IPS-11a (cell line): ENCODE results near the gene TMEM183A.

Source experiments
- H3K4me3 ChIP-seq: one replicate; pipeline ENCODE4 v1.5.1; 2013; ENCODE audit warnings: low read depth, low read length, control low read depth

The TMEM183A gene

DNA sequence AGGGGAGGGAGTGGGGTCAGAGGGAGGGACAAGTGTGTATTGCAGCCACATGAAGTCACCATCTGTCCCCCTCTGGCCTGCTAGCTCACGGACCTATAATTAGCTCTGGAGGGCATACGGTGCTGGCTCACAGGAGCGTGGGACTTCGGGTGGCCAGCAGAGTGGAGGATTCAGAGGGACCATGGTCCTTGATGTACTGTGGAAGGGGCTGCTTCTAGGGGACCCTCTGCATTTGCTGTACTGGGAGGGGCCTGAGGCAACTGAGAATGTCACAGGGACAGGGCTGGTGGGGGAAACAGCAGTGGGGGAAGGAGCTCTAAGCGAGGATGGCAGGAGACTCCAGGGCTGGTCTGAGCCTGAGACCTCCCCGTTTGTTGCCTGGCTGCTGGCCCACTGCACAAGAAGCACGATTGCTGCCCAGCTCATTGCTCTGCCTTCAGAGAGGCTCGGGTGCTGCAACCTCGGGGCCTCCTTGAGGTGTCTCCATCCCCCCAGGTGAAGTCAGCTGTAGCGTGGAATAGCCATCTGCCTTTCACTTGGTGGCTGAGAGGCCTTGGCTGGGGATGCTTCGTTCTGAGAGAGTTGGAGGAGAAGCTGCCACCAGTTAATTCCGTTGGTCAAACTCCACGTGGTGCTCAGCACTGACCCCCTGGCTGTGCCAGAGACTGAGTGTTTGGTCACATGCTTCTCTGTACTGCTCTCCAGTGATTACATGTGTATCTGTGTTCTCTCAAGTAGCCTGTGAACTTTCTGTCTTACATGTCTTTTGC is 21.8 kb downstream of the TMEM183A start:
- H3K4me3 ChIP-seq: no peak overlapping the region

- H3K4me3 ChIP-seq: no peak overlapping the region
Measured at GRCh38 chr1:203031467-203031866, 24.3 kb downstream of the TMEM183A start.

- no peak overlapping the region for H3K4me3 ChIP-seq
Measured at GRCh38 chr1:203033287-203033686, 26.1 kb downstream of the TMEM183A start.

DNA sequence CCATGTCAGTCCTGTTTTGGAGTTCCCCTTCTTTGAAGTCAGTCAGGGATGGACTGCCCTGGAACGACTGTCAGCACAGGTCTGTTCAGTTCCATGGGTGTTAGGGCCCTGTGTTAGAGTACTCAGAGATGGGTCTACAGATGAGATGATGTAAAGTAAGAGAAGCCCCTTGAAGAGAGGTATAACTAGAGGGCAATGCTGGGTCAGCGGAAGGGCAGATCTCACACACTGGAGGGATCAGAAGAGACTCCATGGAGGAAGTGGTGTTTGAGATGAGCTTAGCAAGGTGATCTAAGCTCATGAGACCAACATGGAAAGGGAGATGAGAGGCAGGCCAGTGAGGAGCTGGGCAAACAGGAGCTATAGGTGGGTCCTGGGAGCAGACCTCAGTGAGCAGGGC is 26.7 kb downstream of the TMEM183A start:
- no peak overlapping the region for H3K4me3 ChIP-seq

DNA sequence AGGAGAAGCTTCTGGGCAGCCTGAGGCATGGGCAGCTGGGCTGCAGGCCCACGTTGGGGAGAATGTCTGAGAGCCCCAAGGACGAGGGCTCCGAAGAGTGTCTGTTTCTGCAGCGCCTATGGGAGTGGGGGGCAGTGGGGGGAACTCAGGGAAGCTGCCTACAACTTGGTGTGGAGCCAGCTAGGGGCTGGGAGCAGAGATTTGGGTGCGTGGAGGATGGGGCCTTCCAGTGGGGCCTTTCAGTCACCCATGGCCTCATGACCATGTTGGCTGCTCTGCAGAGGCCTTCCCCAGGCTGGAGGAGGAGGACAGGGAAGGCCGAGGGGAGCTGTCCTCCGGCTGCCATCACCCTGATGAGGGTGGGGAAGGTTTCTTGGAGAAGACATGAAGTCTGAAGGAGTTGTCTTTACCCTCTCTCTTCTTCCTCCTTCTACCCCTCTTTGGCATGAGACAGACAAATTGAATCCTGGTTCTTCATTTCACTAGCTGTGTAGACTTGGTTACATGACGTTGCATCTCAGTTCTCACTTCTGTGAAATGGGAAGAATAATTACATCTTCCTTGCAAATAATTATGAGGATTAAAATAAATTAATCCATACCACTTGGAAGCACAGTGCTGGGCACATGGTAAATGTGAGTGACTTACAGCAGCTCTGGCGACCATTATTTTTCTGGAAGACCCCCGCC is 27.4 kb downstream of the TMEM183A start:
- no peak overlapping the region for H3K4me3 ChIP-seq

- no peak overlapping the region for H3K4me3 ChIP-seq
Measured at GRCh38 chr1:203035111-203036000, 28.2 kb downstream of the TMEM183A start.

DNA sequence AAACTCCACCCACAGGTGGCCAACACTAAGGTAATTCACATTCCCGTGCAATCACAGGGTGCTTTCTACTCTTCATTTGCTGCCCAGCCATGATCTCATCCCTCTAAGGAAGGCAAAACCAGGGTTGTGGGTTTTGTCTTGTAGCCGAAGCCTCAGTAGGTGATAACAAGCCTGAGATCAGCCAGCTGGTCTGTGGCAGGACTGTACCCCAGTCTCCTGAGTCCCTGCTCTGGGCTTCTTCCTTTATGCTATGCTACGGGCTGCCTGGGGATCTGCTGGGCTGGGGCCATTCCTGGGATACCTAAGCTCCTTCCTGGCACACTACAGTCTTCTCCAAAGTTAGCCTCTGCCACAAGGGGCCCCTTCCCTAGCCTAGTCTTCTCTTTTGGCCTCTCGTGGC is 29.0 kb downstream of the TMEM183A start:
- no peak overlapping the region for H3K4me3 ChIP-seq

DNA sequence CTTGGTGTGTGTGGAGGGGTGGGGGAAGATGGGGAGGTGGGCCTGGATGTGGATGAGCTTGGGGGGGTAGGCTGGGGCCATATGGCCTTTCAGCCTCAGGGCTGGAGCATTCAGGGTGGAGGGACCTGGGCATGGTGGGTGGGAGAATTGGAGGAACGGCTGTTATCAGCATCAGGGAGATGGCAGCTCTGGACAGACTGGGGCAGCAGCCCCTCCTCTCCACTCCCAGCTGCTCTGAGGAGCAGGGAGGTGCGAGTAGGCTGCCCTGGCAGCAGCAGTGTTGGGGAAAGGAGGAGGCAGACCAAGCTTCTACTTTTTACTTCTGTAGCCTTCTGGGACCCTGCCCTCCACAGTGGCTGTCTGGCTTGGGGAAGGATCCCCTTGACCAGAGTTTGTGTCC is 29.4 kb downstream of the TMEM183A start:
- H3K4me3 ChIP-seq: no peak overlapping the region

GRCh38 chr1:203037509-203038190 is 30.5 kb downstream of the TMEM183A start:
- H3K4me3 ChIP-seq: no peak overlapping the region

DNA sequence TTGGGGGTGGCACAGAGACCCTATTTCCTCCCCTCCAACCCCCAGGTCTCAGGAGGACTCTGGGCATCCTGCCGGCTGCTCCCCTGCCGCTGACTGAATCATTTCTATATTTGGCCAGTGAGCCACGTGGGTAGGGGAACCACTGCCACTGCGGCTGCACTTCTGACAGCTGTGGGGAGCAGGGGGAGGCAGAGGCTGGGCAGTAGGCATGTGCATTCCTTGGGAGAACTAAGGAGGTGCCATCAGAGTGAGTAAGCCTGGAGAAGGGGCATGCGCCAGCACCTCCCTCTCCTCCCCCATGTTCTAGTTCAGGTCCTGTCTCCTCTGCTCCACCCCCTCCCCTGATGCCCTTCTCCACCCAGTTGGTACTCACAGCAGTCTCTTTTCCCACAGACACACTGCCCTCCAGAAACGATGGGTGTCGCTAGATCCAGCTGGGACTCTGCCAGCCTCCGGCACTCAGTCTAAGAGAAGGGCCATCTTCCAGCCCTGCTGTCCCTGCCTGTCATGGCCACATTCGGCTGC is 31.1 kb downstream of the TMEM183A start:
- H3K4me3 ChIP-seq: no peak overlapping the region

DNA sequence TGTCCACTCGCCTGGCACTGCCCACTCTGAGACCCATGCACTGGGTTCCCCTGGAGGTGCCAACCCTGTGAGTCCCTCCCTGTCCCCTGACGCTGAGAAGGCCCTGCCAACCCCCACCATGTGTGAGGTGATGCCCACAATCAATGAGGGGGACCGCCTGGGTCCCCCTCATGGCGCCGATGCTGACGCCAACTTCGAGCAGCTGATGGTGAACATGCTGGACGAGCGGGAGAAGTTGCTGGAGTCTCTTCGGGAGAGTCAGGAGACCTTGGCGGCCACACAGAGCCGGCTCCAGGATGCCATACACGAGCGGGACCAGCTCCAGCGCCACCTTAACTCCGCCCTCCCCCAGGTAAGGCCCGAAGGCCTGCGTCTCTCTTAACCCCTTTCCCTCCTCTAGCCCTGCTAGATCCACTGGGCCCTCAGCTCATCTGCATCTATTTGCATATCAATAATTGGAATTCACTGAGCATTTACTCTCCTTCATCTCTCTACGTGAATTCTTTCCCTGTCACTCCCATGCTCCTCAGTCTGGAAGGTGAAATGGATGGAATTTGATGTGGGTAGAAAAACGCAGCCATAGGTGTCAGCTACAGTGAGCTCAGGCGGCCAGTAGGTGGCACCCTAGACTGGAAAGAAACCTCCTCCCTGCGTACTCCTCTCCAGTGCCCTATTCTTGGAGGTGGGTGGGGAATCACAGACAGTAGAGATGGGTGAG is 31.9 kb downstream of the TMEM183A start:
- H3K4me3 ChIP-seq: no peak overlapping the region

DNA sequence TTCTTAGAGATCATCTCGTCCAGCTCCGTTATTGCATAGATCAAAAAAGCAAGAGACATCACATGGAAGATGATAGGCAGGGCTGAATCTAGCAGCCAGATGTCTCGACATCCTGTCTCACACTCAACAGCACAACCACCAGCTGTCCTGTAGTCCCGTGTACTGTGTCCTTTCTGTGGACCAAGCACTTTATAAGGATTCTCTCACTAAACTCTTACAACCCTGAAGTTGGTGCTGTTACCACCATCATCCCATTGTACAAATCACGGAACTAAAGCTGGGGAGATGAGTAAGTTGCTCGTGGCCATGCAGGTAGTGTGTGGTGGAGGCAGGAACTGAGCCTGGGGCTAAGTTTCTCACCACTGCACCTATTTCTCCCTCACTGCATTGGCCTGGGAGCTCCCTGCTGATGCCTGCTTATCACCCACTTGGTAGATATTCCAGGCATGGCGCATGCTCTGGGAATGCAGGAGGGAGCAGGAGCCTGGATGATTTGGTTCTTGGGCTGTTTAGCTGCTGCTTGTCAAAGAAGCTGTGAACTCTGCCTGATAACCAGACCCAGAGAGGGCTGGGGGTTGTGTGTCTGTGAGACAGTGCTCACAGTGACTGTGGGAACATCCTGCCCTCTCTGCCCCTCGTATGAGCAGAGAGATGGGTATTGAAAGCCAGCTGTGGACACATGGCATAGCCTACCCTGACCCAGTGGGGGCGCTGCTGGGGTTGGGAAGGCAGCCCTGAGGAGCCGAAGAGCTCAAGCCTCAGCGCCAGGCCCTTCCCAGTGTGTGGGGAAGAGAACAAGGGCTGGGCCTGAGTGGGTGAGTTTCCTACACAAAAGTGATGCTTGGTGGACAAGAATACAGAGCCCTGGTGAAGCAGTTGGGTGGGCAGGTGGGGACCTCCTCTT is 32.7 kb downstream of the TMEM183A start:
- H3K4me3 ChIP-seq: no peak overlapping the region

- H3K4me3 ChIP-seq: no peak overlapping the region
Measured at GRCh38 chr1:203040513-203041275, 33.5 kb downstream of the TMEM183A start.

DNA sequence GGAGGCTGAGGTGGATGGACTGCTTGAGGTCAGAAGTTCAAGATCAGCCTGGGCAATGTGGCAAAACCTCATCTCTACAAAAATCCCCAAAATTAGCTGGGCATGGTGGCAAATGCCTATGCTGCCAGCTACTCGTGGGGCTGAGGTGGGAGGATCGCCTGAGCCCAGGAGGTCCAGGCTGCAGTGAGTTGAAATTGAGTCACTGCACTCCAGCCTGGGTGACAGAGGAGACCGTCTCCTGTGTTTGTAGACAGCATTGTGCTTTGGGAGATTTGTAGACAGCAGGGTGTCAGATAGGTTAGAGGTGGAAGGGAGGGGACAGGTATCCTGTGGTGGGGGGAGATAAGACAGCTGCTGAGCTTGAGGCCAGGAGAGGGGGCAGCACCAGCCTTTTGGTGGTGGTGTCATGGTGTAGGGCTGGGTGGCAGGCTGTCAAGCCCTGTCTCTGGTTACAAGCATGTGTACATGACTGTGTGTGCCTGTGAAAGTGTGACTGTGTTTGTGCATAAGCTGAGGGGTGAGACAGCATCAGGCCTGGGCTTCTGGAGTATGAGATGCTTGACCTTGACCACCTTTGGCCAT is 34.3 kb downstream of the TMEM183A start:
- no peak overlapping the region for H3K4me3 ChIP-seq

DNA sequence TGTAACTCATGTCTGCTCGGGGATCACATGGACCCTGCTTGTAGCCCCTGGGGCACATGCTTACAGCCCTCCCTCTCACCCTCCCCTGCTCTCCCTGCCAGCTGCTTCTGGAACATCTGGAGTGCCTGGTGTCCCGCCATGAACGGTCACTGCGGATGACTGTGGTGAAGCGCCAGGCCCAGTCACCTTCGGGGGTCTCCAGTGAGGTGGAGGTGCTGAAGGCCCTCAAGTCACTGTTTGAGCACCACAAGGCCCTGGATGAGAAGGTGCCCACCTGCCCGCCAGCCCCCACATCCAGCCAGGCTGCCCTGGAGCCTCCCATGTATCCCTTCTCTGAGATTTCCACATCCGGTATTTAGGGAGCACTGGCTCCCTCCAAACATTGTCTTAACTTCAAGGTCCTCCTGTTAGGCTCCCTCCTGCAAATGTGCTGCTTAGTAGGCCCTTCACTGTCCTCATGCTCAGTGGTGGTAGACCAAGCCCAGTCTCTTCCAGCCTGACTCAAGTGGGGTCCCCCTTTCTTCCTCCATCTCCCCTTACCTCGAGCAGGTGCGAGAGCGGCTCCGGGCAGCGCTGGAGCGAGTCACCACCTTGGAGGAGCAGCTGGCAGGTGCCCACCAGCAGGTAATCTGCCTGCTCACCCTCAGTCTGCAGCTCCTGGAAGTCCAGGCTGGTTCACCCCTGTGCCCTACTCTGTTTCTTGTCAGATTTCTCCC is 36.8 kb downstream of the TMEM183A start:
- H3K4me3 ChIP-seq: no peak overlapping the region

- no peak overlapping the region for H3K4me3 ChIP-seq
Measured at GRCh38 chr1:203044546-203045250, 37.5 kb downstream of the TMEM183A start.

GRCh38 chr1:203045336-203045735 is 38.2 kb downstream of the TMEM183A start:
- no peak overlapping the region for H3K4me3 ChIP-seq
